ENCODE measurements around the gene ATP6V0A1. TPM values are rescaled to one million over a fixed set of nuclear protein-coding genes. Genes with fewer than 3 reads are reported as not detected.
"Not testable (repeated sequence)": the region's sequence is repeated elsewhere in the genome, so short reads cannot be mapped to it uniquely, and the experiment has no call there.

The ATP6V0A1 gene
- total RNA-seq, 4 donors from 2014 or later = 29.5 to 111 (median 64.5) TPM

DNA sequence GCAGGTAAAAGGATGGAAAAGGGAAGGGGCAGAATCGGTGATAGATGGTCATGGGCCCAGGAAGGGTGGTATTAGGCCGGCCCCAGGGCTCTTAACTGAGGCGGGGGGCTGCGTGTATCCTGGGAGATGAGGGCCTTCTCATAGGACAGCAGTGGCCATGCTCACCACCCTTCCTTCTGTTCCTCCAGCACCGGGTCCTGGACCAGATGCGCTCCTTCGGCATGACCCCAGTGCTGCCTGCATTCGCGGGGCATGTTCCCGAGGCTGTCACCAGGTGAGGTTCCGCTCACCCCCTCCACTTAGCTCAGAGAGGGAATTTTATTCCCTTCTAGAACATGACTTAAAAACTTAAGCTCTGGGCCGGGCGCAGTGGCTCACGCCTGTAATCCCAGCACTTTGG is 79.8 kb downstream of the ATP6V0A1 start:
- H3K4me3 ChIP-seq = no peak overlapping the region
- TF ChIP-seq POLR2A (IDR thresholded peaks at IDR 0.05) = no peak
- TF ChIP-seq, protein P1, sequence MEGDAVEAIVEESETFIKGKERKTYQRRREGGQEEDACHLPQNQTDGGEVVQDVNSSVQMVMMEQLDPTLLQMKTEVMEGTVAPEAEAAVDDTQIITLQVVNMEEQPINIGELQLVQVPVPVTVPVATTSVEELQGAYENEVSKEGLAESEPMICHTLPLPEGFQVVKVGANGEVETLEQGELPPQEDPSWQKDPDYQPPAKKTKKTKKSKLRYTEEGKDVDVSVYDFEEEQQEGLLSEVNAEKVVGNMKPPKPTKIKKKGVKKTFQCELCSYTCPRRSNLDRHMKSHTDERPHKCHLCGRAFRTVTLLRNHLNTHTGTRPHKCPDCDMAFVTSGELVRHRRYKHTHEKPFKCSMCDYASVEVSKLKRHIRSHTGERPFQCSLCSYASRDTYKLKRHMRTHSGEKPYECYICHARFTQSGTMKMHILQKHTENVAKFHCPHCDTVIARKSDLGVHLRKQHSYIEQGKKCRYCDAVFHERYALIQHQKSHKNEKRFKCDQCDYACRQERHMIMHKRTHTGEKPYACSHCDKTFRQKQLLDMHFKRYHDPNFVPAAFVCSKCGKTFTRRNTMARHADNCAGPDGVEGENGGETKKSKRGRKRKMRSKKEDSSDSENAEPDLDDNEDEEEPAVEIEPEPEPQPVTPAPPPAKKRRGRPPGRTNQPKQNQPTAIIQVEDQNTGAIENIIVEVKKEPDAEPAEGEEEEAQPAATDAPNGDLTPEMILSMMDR (IDR thresholded peaks at IDR 0.05) = no peak
- DNase-seq = no peak
- H3K9me3 ChIP-seq = no peaks in the 10 kb centered on the region
- H3K36me3 ChIP-seq = no peaks in the 10 kb centered on the region
- peaks cover 0 to 7% of the 10 kb centered on the region in 2 donors for H3K4me1 ChIP-seq
- intact Hi-C loops (cut with DNase I; ENCODE audit: low total_unique reads) = no loop called here
- H3K27me3 ChIP-seq = no peaks in the 10 kb centered on the region
- H3K27ac ChIP-seq = no peak overlapping the region

DNA sequence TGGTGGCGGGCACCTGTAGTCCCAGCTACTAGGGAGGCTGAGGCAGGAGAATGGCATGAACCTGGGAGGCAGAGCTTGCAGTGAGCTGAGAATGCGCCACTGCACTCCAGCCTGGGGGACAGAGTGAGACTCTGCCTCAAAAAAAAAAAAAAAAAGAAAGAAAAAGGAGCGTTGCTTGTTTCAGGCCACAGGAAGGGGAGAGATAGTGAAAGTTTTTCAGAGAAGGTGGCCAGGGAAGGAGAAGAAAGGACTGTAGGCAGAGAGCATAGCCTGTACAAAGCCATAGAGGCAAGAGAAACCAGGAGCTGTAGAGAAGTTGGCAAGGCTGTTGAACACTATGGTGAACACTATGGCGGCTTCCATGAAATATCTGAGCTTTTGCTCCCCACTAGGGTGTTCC is 81.9 kb downstream of the ATP6V0A1 start:
- H3K4me3 ChIP-seq; H3K4me1 ChIP-seq; H3K9me3 ChIP-seq; H3K36me3 ChIP-seq; DNase-seq; intact Hi-C loops (cut with DNase I; ENCODE audit: low total_unique reads); H3K27me3 ChIP-seq; H3K27ac ChIP-seq: not testable (repeated sequence)

DNA sequence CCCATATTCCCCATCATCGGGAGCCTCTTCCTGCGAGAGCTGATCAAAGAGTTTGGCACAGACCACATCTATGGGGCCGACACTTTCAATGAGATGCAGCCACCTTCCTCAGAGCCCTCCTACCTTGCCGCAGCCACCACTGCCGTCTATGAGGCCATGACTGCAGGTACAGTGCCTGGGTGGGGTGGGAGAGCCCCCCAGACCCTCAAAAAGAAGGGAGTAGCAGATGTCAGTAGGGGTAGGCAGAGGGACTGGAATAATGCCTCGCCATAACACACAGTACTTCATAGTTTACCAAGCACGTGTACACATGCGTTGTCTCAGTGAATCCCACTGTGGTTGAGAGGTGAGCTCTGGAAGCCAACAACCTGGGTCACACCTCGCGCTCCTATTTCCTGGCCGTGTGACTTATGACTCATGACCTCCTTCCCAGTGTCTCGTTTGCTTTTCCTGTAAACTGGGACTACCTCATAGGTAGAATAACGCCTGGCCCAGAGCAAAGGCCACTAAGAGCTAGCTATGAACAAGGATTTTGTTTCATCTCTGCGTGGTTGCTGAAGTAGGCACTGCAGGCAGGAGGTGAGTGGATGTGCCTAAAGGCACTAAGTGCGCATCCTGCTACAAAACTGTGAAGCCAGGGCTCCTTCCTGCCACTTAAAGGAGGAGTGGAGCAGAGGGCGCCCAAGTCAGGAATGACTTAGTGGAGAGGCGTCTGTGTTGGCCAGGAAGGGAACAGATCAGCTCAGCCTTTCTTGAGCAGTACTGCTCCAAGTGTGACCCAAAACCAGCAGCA is 82.6 kb downstream of the ATP6V0A1 start:
- DNase-seq = no peak
- Histone ChIP-seq H3K4me1 (no peaks in the 10 kb centered on the region), H3K9me3 (no peaks in the 10 kb centered on the region), H3K36me3 (no peaks in the 10 kb centered on the region), H3K27ac (no peak overlapping the region), H3K27me3 (no peaks in the 10 kb centered on the region), H3K4me3 (no peak overlapping the region)
- intact Hi-C loops (cut with DNase I; ENCODE audit: low total_unique reads) = no loop called here
- TF ChIP-seq, protein P1 (IDR thresholded peaks at IDR 0.05) = no peak
- no peak for TF ChIP-seq POLR2A (IDR thresholded peaks at IDR 0.05)

DNA sequence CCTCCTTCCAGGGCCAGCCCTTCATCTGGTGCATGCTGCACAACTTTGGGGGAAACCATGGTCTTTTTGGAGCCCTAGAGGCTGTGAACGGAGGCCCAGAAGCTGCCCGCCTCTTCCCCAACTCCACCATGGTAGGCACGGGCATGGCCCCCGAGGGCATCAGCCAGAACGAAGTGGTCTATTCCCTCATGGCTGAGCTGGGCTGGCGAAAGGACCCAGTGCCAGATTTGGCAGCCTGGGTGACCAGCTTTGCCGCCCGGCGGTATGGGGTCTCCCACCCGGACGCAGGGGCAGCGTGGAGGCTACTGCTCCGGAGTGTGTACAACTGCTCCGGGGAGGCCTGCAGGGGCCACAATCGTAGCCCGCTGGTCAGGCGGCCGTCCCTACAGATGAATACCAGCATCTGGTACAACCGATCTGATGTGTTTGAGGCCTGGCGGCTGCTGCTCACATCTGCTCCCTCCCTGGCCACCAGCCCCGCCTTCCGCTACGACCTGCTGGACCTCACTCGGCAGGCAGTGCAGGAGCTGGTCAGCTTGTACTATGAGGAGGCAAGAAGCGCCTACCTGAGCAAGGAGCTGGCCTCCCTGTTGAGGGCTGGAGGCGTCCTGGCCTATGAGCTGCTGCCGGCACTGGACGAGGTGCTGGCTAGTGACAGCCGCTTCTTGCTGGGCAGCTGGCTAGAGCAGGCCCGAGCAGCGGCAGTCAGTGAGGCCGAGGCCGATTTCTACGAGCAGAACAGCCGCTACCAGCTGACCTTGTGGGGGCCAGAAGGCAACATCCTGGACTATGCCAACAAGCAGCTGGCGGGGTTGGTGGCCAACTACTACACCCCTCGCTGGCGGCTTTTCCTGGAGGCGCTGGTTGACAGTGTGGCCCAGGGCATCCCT is 84.8 kb downstream of the ATP6V0A1 start:
- no peak overlapping the region for H3K27ac ChIP-seq
- H3K9me3 ChIP-seq = no peaks in the 10 kb centered on the region
- H3K27me3 ChIP-seq = no peaks in the 10 kb centered on the region
- TF ChIP-seq, protein P1 (IDR thresholded peaks at IDR 0.05) = no peak
- TF ChIP-seq POLR2A (IDR thresholded peaks at IDR 0.05) = no peak
- no peaks in the 10 kb centered on the region for H3K36me3 ChIP-seq
- H3K4me3 ChIP-seq = no peak overlapping the region
- no peak for DNase-seq
- intact Hi-C loops (cut with DNase I; ENCODE audit: low total_unique reads) = no loop called here
- no peaks in the 10 kb centered on the region for H3K4me1 ChIP-seq

DNA sequence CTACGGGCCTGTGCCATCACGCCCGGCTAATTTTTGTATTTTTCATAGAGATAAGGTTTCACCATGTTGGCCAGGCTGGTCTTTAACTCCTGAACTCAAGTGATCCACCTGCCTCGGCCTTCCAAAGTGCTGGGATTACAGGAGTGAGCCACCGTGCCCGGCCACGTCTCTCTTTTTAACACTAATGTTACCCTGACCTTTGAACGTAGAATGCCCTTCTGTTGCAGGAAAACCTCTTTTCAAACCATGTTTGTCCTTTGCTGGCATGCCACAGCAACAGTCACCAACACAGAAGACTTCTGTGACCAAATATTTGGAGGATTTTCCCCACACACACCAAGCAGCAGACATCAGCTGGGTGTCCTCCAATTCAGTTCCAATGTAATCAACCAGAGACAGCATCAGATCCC is 86.2 kb downstream of the ATP6V0A1 start:
- H3K4me1 ChIP-seq = no peaks in the 10 kb centered on the region
- H3K9me3 ChIP-seq = no peaks in the 10 kb centered on the region
- no peaks in the 10 kb centered on the region for H3K27me3 ChIP-seq
- DNase-seq = no peak
- H3K4me3 ChIP-seq = no peak overlapping the region
- H3K36me3 ChIP-seq = no peaks in the 10 kb centered on the region
- intact Hi-C loops (cut with DNase I; ENCODE audit: low total_unique reads) = no loop called here
- TF ChIP-seq, protein P1 (IDR thresholded peaks at IDR 0.05) = no peak
- no peak for TF ChIP-seq POLR2A (IDR thresholded peaks at IDR 0.05)
- no peak overlapping the region for H3K27ac ChIP-seq

DNA sequence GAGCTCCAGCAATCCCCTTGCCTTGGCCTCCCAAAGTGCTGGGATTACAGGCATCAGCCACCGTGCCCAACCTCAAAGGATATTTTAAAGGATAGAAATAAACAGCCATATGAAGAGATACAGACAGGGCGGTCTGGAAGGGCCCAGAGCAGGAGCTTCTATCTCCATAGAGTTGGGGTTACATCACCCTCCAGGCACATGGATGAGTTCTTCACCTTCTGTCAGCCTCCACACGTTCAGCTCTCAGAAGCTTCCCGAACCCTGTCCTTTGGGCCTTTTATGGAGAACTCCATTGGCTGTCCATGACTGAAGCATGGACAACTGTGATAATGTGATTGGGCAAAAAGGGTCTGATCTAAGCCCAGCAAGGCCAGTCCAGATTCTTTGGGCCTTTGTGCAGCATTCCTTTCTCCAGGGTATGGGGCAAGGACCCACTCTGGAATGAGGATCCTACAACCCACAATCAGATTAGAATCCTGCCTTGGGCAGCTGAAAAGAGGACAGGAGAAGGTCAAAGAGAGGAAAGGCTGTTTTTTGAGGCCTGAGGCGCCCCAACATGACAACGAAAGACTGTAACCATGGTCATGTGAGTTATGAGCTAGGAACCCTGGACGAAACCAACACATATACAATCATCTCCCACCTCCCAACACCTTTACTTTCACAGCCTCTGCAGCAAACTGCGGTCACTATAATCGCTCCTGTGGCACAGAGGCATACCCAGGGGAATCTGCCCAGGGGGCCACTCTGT is 87.3 kb downstream of the ATP6V0A1 start:
- H3K27me3 ChIP-seq; H3K4me3 ChIP-seq; DNase-seq; H3K4me1 ChIP-seq; H3K9me3 ChIP-seq; H3K36me3 ChIP-seq; intact Hi-C loops (cut with DNase I; ENCODE audit: low total_unique reads); H3K27ac ChIP-seq: not testable (repeated sequence)
